HepG2 (cell line): Measurements from ENCODE around the gene MRPS31. TPM values are rescaled to one million over a fixed set of nuclear protein-coding genes. Genes with fewer than 3 reads are reported as not detected.

Source experiments
- ATAC-seq: fragments of 200-7000 bp; cut with Tn5 transposase; 3 replicates; pipeline ENCODE4 v1.9.1; 2020; ENCODE audit warnings: mild to moderate bottlenecking, moderate library complexity
- BruUV-seq: library from RNA; stranded (reverse); fragments of 400-500 nt; replicated peaks from 2 replicates; lab custom pipeline; 2021; lab: Mats Ljungman, UMichigan
- CTCF ChIA-PET: fragments of 300-600 bp; formaldehyde crosslinking; extraction: SDS; loops from one replicate; lab custom pipeline; 2021; ENCODE audit warnings: low total read pairs, inconsistent platforms, low intra/inter-chr PET ratio; lab: Yijun Ruan, JAX
- POLR2A ChIA-PET: fragments of 350-600 bp; sonication (Branson Sonifier 250); formaldehyde crosslinking; loops from one replicate; lab custom pipeline; 2020; ENCODE audit warnings: antibody characterized with exemption, inconsistent platforms; lab: Yijun Ruan, JAX
- DNase-seq: peaks from one replicate; pipeline ENCODE4 v3.0.0-alpha.2; 2015; ENCODE audit warnings: low spot score
- FAIRE-seq: peaks from 3 replicates; lab custom pipeline; 2011; peaks lifted over from hg19 to GRCh38; lab: Jason Lieb, UNC
- H2AFZ ChIP-seq: one replicate; pipeline ENCODE4 v1.6.1; 2011; ENCODE audit warnings: low read length, inconsistent platforms
- H3K27ac ChIP-seq: fragments of 300-600 bp; 3 replicates; pipeline ENCODE4 v1.8.0; 2011; ENCODE audit warnings: mixed run types, mild to moderate bottlenecking, mixed read lengths, low read length, inconsistent platforms; ENCODE audit not compliant: insufficient read depth; ENCODE audit errors: extremely low read length
- H3K27me3 ChIP-seq, 2 experiments: fragments of 200-600 bp in 1 of 2; 2 replicates in 1 of 2; 3 replicates in 1 of 2; pipeline versions ENCODE4 v1.6.0 to v1.8.0; 2011; ENCODE audit warnings: low read length in 2 of 2, mild to moderate bottlenecking in 2 of 2, moderate library complexity in 2 of 2, inconsistent platforms in 1 of 2; ENCODE audit not compliant: insufficient read depth in 2 of 2, control insufficient read depth in 1 of 2
- H3K36me3 ChIP-seq, 2 experiments: fragments of 200-600 bp in 1 of 2; replicated peaks in 1 of 2; 2 replicates in 1 of 2; 3 replicates in 1 of 2; pipeline versions ENCODE4 v1.5.1 to v1.8.0; 2011; ENCODE audit warnings: low read length in 2 of 2, inconsistent platforms in 1 of 2; ENCODE audit not compliant: insufficient read depth in 2 of 2, control insufficient read depth in 1 of 2
- H3K4me1 ChIP-seq: 2 replicates; pipeline ENCODE4 v1.5.1; 2012; ENCODE audit warnings: low read length, inconsistent platforms; ENCODE audit not compliant: insufficient read depth
- H3K4me2 ChIP-seq: 2 replicates; pipeline ENCODE4 v1.6.0; 2011; ENCODE audit warnings: low read depth, low read length, inconsistent platforms
- H3K4me3 ChIP-seq, 3 experiments: fragments of 200-600 bp in 1 of 3; sonication (generic), shearing (Covaris generic) in 1 of 3; replicated peaks in 1 of 3; 2 replicates each; pipeline ENCODE4 v1.5.1; 2011 to 2016; ENCODE audit warnings: low read length in 3 of 3, inconsistent platforms in 2 of 3, low read depth in 2 of 3, mild to moderate bottlenecking in 2 of 3, control low read depth in 1 of 3, mixed read lengths in 1 of 3; ENCODE audit not compliant: insufficient read depth in 1 of 3
- H3K79me2 ChIP-seq: one replicate; pipeline ENCODE4 v1.6.1; 2011; ENCODE audit warnings: low read length, inconsistent platforms; ENCODE audit not compliant: insufficient read depth
- H3K9ac ChIP-seq: 2 replicates; pipeline ENCODE4 v1.6.0; 2011; ENCODE audit warnings: mild to moderate bottlenecking, low read depth, low read length, inconsistent platforms; ENCODE audit not compliant: insufficient read depth
- H3K9me3 ChIP-seq: 2 replicates; pipeline ENCODE4 v1.5.1; 2012; ENCODE audit warnings: mild to moderate bottlenecking, low read length
- H4K20me1 ChIP-seq: 2 replicates; pipeline ENCODE4 v1.6.0; 2011; ENCODE audit warnings: inconsistent platforms, mild to moderate bottlenecking, low read length, moderate library complexity; ENCODE audit not compliant: insufficient read depth
- ATF7 ChIP-seq, 2 experiments: fragments of 450-650 bp in 1 of 2; sonication (generic) in 1 of 2; formaldehyde crosslinking in 1 of 2; IDR thresholded peaks; 2 replicates each; pipeline versions ENCODE4 v1.4.0 to v1.6.1; 2016 to 2020; ENCODE audit warnings: antibody characterized with exemption in 1 of 2, mild to moderate bottlenecking in 1 of 2, missing genetic modification reagents in 1 of 2
- FOXM1 ChIP-seq: sonication (generic); formaldehyde crosslinking; IDR thresholded peaks from 2 replicates; pipeline ENCODE4 v1.5.0; 2020; ENCODE audit warnings: missing genetic modification reagents
- KLF16 ChIP-seq, 2 experiments: sonication (generic) in 1 of 2; formaldehyde crosslinking in 1 of 2; IDR thresholded peaks; 2 replicates each; pipeline versions ENCODE4 v1.6.1 to v1.8.0; 2016 to 2023; ENCODE audit warnings: missing genetic modification reagents in 2 of 2, missing compliant biosample characterization in 1 of 2
- NFATC3 ChIP-seq: sonication (generic); formaldehyde crosslinking; IDR thresholded peaks from 2 replicates; pipeline ENCODE4 v1.5.1; 2020; ENCODE audit warnings: mild to moderate bottlenecking, missing genetic modification reagents
- NONO ChIP-seq, 2 experiments: fragments of 450-650 bp in 1 of 2; sonication (generic) in 1 of 2; formaldehyde crosslinking in 1 of 2; IDR thresholded peaks in 1 of 2; conservative IDR thresholded peaks in 1 of 2; 2 replicates each; pipeline versions ENCODE4 v1.6.1 to v1.8.0; 2017 to 2022; ENCODE audit warnings: mild to moderate bottlenecking in 1 of 2, missing genetic modification reagents in 1 of 2, moderate library complexity in 1 of 2
- PHF5A ChIP-seq: IDR thresholded peaks from one replicate; pipeline ENCODE4 v1.6.1; 2018; ENCODE audit warnings: low read depth, missing genetic modification reagents; ENCODE audit not compliant: unreplicated experiment
- RXRB ChIP-seq: IDR thresholded peaks from 2 replicates; pipeline ENCODE4 v1.6.1; 2016; ENCODE audit warnings: borderline replicate concordance, missing genetic modification reagents, missing compliant biosample characterization
- XRCC5 ChIP-seq: fragments of 200-400 bp; formaldehyde crosslinking; optimal IDR thresholded peaks from 2 replicates; pipeline ENCODE3; 2017; ENCODE audit warnings: mild to moderate bottlenecking, low read length
- ZNF354B ChIP-seq: sonication (generic); formaldehyde crosslinking; IDR thresholded peaks from 2 replicates; pipeline ENCODE4 v1.8.0; 2022; ENCODE audit warnings: mild to moderate bottlenecking, missing genetic modification reagents
- ZNF549 ChIP-seq: sonication (generic); formaldehyde crosslinking; IDR thresholded peaks from 2 replicates; pipeline ENCODE4 v1.5.0; 2020; ENCODE audit warnings: missing genetic modification reagents
- ZNF607 ChIP-seq: sonication (generic); formaldehyde crosslinking; IDR thresholded peaks from 2 replicates; pipeline ENCODE4 v1.5.1; 2020; ENCODE audit warnings: missing genetic modification reagents, mild to moderate bottlenecking, borderline replicate concordance
- ZNF768 ChIP-seq: sonication (generic); formaldehyde crosslinking; IDR thresholded peaks from 2 replicates; pipeline ENCODE4 v1.4.0; 2020; ENCODE audit warnings: missing genetic modification reagents
- WGBS: methylation state at CpG from one replicate; pipeline ENCODE4 v1.1.6; 2017; ENCODE audit warnings: low lambda C conversion rate; 5-methylcytosine and 5-hydroxymethylcytosine counted together
- in situ Hi-C: cut with HindIII; loops from 2 replicates; pipeline ENCODE4 v1.10.0; 2017; ENCODE audit warnings: low pct_unique_long_range_greater_than_20kb; ENCODE audit not compliant: extremely low pct_ligation_motif_present
- intact Hi-C: fragments of 100-400 bp; cut with micrococcal nuclease; formaldehyde crosslinking; loops from one replicate; pipeline ENCODE4 v1.10.0; 2022; ENCODE audit not compliant: unreplicated experiment
- polyA plus RNA-seq, 8 experiments: library from polyadenylated mRNA; depleted of rRNA in 3 of 8; stranded (reverse) in 7 of 8; unstranded in 1 of 8; fragments of >200 nt; fragmentation: Illumina TruSeq in 4 of 8; extraction: Trizol in 4 of 8; gene quantifications; 2 replicates each; pipeline versions ENCODE4 v1.2.1 to v1.2.3, GENCODE V29; 2011 to 2016; ENCODE audit warnings: low read depth in 4 of 8, missing spikeins in 1 of 8, mixed read lengths in 1 of 8; ENCODE audit not compliant: insufficient read depth in 1 of 8
- total RNA-seq, 5 experiments: library from RNA; depleted of rRNA; stranded (reverse); fragments of >200 nt; fragmentation: Illumina TruSeq; extraction: Trizol; gene quantifications; 2 replicates each; pipeline ENCODE4 v1.2.3, GENCODE V29; 2016; ENCODE audit warnings: low read depth in 1 of 5
- TF ChIP-seq, protein P1 (sequence below): sonication (generic); formaldehyde crosslinking; IDR thresholded peaks from 2 replicates; pipeline ENCODE4 v1.4.0; 2020; ENCODE audit warnings: mild to moderate bottlenecking, missing genetic modification reagents
- TF ChIP-seq, protein P2 (sequence below): sonication (generic); formaldehyde crosslinking; conservative IDR thresholded peaks from 2 replicates; pipeline ENCODE4 v1.4.0; 2020; ENCODE audit warnings: mild to moderate bottlenecking, missing genetic modification reagents, moderate library complexity

MRPS31 gene
- total and polyA plus RNA-seq, 2 of the 13 experiments (the other 11 are each of a cell fraction or from before 2014, with no cell fraction given): 23.7 to 34.1 TPM

DNA sequence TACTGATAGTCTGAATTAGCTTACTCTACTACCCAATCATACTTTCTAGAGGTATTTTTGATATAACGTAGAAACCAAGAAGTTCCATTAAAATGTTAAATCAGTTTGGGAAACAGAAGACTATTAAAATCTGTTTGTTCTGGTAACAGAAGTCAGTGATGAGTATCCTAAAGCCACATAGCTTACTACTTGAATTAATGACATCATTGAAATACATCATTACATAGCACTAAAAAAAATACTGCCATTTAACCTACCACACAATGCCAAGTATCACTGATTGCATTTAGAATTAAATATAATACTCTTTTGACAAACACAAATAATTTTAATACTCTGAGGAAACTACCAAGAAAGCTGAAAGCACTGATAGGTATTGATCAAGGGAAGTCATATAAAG is 5.4 kb downstream of the MRPS31 start:
- peaks cover 9% of the 10 kb centered on the region for H3K4me1 ChIP-seq
- CTCF ChIA-PET: no interaction called here
- no peaks in the 10 kb centered on the region for H4K20me1 ChIP-seq
- 94% methylated on average over 1 of the region's 1 CpG for WGBS
- H3K9me3 ChIP-seq: no peaks in the 10 kb centered on the region
- H2AFZ ChIP-seq: no peak overlapping the region
- H3K27me3 ChIP-seq: no peaks in the 10 kb centered on the region; a peak in 1 of 5 replicates
- no peak overlapping the region for H3K4me3 ChIP-seq
- POLR2A ChIA-PET: no interaction called here
- DNase-seq (no peak), FAIRE-seq (no peak), ATAC-seq (no peak)
- H3K79me2 ChIP-seq: peaks cover 16% of the 10 kb centered on the region
- BruUV-seq: no TSS peak
- peaks cover 3 to 28% of the 10 kb centered on the region in 2 experiments; a peak in 4 of 5 replicates for H3K36me3 ChIP-seq
- in situ Hi-C loops: no loop called here
- no peak overlapping the region for H3K9ac ChIP-seq
- no peak overlapping the region for H3K27ac ChIP-seq
- TF ChIP-seq ATF7 (IDR thresholded peaks at IDR 0.05) (peak; percentile 82), ATF7 (CRISPR knock-in tag; IDR thresholded peaks at IDR 0.05) (no peak), PHF5A (CRISPR knock-in tag) (no peak)
- intact Hi-C loops: no loop called here
- no peak overlapping the region for H3K4me2 ChIP-seq

DNA sequence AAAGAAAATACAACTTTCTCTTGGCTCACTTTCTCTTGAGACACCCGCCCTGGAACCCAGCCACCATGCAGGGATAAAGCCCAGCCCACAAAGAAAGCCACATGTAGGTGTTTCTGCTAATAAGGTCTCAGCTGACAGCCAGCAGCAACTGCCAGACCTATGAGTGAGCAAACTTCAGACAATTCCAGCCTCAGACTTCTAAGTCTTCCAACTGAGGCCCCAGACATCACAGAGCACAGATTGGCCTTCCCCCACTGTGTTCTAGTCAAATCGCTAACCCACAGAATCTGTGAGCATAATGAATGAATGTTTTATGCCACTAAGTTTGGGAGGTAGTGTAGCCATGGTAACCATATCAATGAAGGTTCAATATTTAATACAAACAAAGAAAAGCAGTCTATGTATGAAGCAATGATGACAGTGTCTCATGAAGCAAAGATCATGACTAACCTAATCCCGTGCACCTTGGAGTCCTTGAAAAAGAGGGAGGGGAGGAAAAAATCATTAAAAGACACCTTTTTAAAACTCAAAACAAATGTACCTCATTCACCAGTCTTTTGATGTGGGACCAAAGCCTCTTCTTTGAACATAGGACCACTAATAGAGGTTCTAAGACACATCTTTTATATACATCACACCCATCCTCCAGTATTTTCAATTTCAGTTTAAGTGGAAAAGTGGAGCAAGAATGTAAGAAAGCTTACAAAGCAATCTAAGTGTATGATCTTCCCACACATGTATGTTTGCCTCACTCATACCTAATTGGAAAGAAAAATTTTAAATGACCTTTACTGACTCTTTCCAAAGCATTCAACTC is 6.2 kb downstream of the MRPS31 start:
- POLR2A ChIA-PET: no interaction called here
- no peaks in the 10 kb centered on the region for H4K20me1 ChIP-seq
- DNase-seq: no peak
- no peak overlapping the region for H3K4me3 ChIP-seq
- no peak for TF ChIP-seq NFATC3 (CRISPR knock-in tag)
- no peak for TF ChIP-seq ZNF549 (CRISPR knock-in tag)
- TF ChIP-seq ZNF354B: no peak
- no peak for TF ChIP-seq ZNF768 (CRISPR knock-in tag)
- TF ChIP-seq, protein P1, sequence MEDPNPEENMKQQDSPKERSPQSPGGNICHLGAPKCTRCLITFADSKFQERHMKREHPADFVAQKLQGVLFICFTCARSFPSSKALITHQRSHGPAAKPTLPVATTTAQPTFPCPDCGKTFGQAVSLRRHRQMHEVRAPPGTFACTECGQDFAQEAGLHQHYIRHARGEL (CRISPR knock-in tag): no peak
- no peak for TF ChIP-seq NONO (IDR thresholded peaks at IDR 0.05)
- no peak for TF ChIP-seq NONO (CRISPR knock-in tag; conservative IDR thresholded peaks at IDR 0.05)
- no peak for TF ChIP-seq ZNF607 (CRISPR knock-in tag)
- no peak for TF ChIP-seq FOXM1 (CRISPR knock-in tag)
- no peak for TF ChIP-seq KLF16 (CRISPR knock-in tag; IDR thresholded peaks at IDR 0.05)
- TF ChIP-seq, protein P2, sequence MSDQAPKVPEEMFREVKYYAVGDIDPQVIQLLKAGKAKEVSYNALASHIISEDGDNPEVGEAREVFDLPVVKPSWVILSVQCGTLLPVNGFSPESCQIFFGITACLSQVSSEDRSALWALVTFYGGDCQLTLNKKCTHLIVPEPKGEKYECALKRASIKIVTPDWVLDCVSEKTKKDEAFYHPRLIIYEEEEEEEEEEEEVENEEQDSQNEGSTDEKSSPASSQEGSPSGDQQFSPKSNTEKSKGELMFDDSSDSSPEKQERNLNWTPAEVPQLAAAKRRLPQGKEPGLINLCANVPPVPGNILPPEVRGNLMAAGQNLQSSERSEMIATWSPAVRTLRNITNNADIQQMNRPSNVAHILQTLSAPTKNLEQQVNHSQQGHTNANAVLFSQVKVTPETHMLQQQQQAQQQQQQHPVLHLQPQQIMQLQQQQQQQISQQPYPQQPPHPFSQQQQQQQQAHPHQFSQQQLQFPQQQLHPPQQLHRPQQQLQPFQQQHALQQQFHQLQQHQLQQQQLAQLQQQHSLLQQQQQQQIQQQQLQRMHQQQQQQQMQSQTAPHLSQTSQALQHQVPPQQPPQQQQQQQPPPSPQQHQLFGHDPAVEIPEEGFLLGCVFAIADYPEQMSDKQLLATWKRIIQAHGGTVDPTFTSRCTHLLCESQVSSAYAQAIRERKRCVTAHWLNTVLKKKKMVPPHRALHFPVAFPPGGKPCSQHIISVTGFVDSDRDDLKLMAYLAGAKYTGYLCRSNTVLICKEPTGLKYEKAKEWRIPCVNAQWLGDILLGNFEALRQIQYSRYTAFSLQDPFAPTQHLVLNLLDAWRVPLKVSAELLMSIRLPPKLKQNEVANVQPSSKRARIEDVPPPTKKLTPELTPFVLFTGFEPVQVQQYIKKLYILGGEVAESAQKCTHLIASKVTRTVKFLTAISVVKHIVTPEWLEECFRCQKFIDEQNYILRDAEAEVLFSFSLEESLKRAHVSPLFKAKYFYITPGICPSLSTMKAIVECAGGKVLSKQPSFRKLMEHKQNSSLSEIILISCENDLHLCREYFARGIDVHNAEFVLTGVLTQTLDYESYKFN (CRISPR knock-in tag): no peak
- no peak for TF ChIP-seq RXRB (CRISPR knock-in tag)
- TF ChIP-seq XRCC5: no peak
- BruUV-seq: no TSS peak
- in situ Hi-C loops (no loop called here), intact Hi-C loops (no loop called here)
- peaks cover 8% of the 10 kb centered on the region for H3K79me2 ChIP-seq
- ATAC-seq: no peak
- no peaks in the 10 kb centered on the region for H3K9me3 ChIP-seq
- CTCF ChIA-PET: no interaction called here
- no peak overlapping the region for H3K27ac ChIP-seq
- 90% methylated on average over 3 of the region's 3 CpGs for WGBS
- H3K9ac ChIP-seq: no peak overlapping the region
- H3K4me2 ChIP-seq: no peak overlapping the region
- no peak for FAIRE-seq
- H3K36me3 ChIP-seq: peaks cover 3 to 30% of the 10 kb centered on the region in 2 experiments; a peak in 4 of 5 replicates
- H3K4me1 ChIP-seq: peaks cover 5% of the 10 kb centered on the region
- no peaks in the 10 kb centered on the region for H3K27me3 ChIP-seq
- no peak overlapping the region for H2AFZ ChIP-seq
